Nephron progenitor cell (in vitro differentiated cells): ENCODE results near the gene DYNC1H1.

Source experiments
- DNase-seq: peaks from one replicate; pipeline ENCODE4 v3.0.0; 2021
- H3K27ac Mint-ChIP-seq: 2 replicates; pipeline ENCODE4 v1.8.0; 2021; ENCODE audit warnings: mild to moderate bottlenecking, moderate library complexity, mixed read lengths
- H3K27me3 Mint-ChIP-seq: 2 replicates; pipeline ENCODE4 v1.8.0; 2021; ENCODE audit warnings: mild to moderate bottlenecking, low read depth, mixed read lengths; ENCODE audit not compliant: poor library complexity
- H3K36me3 Mint-ChIP-seq: 2 replicates; pipeline ENCODE4 v1.8.0; 2021; ENCODE audit warnings: low read depth, mixed read lengths
- H3K4me1 Mint-ChIP-seq: 2 replicates; pipeline ENCODE4 v1.8.0; 2021; ENCODE audit warnings: mixed read lengths
- H3K4me3 Mint-ChIP-seq: 2 replicates; pipeline ENCODE4 v1.8.0; 2021; ENCODE audit warnings: mild to moderate bottlenecking, moderate library complexity, mixed read lengths
- H3K9me3 Mint-ChIP-seq: 2 replicates; pipeline ENCODE4 v1.8.0; 2021; ENCODE audit warnings: mild to moderate bottlenecking, moderate library complexity, mixed read lengths
- TF ChIP-seq, protein P1 (sequence below): fragments of 200-600 bp; sonication (generic); IDR thresholded peaks from 2 replicates; pipeline ENCODE4 v1.5.0; 2021; ENCODE audit warnings: antibody characterized with exemption

Gene DYNC1H1

GRCh38 chr14:102046337-102047278 is 82.2 kb downstream of the DYNC1H1 start:
- H3K27me3 Mint-ChIP-seq, result peaks cover 3% of the 10 kb centered on the region
- H3K4me3 Mint-ChIP-seq, result no peak overlapping the region
- peak; percentile 82 for DNase-seq
- TF ChIP-seq, protein P1, sequence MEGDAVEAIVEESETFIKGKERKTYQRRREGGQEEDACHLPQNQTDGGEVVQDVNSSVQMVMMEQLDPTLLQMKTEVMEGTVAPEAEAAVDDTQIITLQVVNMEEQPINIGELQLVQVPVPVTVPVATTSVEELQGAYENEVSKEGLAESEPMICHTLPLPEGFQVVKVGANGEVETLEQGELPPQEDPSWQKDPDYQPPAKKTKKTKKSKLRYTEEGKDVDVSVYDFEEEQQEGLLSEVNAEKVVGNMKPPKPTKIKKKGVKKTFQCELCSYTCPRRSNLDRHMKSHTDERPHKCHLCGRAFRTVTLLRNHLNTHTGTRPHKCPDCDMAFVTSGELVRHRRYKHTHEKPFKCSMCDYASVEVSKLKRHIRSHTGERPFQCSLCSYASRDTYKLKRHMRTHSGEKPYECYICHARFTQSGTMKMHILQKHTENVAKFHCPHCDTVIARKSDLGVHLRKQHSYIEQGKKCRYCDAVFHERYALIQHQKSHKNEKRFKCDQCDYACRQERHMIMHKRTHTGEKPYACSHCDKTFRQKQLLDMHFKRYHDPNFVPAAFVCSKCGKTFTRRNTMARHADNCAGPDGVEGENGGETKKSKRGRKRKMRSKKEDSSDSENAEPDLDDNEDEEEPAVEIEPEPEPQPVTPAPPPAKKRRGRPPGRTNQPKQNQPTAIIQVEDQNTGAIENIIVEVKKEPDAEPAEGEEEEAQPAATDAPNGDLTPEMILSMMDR, result peak; percentile 48
- peaks cover 68% of the 10 kb centered on the region for H3K36me3 Mint-ChIP-seq
- no peaks in the 10 kb centered on the region for H3K9me3 Mint-ChIP-seq
- H3K27ac Mint-ChIP-seq, result peak overlapping the region; percentile 25
- H3K4me1 Mint-ChIP-seq, result peaks cover 25% of the 10 kb centered on the region

- Mint-ChIP-seq H3K4me1 (peaks cover 25% of the 10 kb centered on the region), H3K27me3 (peaks cover 3% of the 10 kb centered on the region), H3K4me3 (no peak overlapping the region), H3K9me3 (no peaks in the 10 kb centered on the region), H3K36me3 (peaks cover 71% of the 10 kb centered on the region), H3K27ac (no peak overlapping the region)
- TF ChIP-seq, protein P1, result no peak
- no peak for DNase-seq
Observed at GRCh38 chr14:102047808-102048540, 83.6 kb downstream of the DYNC1H1 start.

DNA sequence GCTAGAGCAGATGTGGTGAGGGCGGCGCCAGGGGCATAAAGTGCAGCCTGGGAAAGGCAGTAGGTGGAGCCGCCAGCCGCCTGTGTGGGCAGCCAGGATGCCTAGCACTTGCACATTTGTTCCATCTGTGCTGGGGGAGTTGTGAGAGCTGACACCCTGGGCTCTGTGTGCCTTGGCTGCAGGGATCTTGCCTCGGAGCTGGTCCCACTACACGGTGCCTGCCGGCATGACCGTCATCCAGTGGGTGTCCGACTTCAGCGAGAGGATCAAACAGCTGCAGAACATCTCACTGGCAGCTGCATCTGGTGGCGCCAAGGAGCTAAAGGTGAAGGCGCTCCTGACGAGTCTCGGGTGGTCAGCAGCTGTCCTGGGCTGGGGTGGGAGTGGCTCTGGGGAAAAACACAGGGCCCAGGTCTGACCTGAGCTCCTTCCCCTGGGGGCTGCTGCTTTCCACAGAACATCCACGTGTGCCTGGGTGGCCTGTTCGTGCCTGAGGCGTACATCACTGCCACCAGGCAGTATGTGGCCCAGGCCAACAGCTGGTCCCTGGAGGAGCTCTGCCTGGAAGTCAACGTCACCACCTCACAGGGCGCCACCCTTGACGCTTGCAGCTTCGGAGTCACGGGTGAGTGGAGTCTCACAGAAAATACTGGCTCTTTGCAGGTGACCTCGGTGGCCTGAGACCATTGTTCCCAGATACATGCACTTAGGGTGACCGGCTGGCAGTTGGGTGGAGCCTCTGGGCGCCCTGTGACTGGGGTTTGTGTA is 85.1 kb downstream of the DYNC1H1 start:
- no peak for DNase-seq
- Mint-ChIP-seq H3K36me3 (peaks cover 68% of the 10 kb centered on the region), H3K4me3 (no peak overlapping the region), H3K27ac (no peak overlapping the region), H3K4me1 (peaks cover 25% of the 10 kb centered on the region), H3K9me3 (no peaks in the 10 kb centered on the region), H3K27me3 (peaks cover 3% of the 10 kb centered on the region)
- TF ChIP-seq, protein P1, result no peak

DNA sequence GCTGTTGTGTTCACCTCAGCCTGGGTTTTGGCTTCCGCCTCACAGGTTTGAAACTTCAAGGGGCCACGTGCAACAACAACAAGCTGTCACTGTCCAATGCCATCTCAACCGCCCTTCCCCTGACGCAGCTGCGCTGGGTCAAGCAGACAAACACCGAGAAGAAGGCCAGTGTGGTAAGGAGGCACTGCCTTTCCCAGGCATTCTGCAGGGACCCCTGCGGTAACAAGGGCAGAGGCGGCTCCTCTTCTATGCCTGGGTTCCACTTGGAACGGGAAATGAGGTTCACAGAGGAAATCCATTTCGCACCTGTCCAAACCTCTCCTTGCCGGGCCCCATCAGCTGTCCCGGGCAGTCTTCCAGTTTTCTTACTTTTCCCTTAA is 85.6 kb downstream of the DYNC1H1 start:
- peaks cover 66% of the 10 kb centered on the region for H3K36me3 Mint-ChIP-seq

GRCh38 chr14:102050625-102051024 is 86.3 kb downstream of the DYNC1H1 start:
- peaks cover 3% of the 10 kb centered on the region for H3K27me3 Mint-ChIP-seq
- H3K4me1 Mint-ChIP-seq, result peaks cover 33% of the 10 kb centered on the region
- no peaks in the 10 kb centered on the region for H3K9me3 Mint-ChIP-seq
- peak overlapping the region; percentile 94 for H3K27ac Mint-ChIP-seq
- DNase-seq, result peak; percentile 42
- H3K36me3 Mint-ChIP-seq, result peaks cover 70% of the 10 kb centered on the region
- H3K4me3 Mint-ChIP-seq, result no peak overlapping the region
- TF ChIP-seq, protein P1, result no peak

More for the DNA sequence above, 85.6 kb downstream of the DYNC1H1 start:
- Mint-ChIP-seq H3K27me3 (peaks cover 3% of the 10 kb centered on the region), H3K9me3 (no peaks in the 10 kb centered on the region), H3K4me3 (no peak overlapping the region), H3K4me1 (peaks cover 27% of the 10 kb centered on the region), H3K27ac (peak overlapping the region; percentile 94)
- DNase-seq, result no peak
- TF ChIP-seq, protein P1, result no peak
